Testis (tissue), 2 donors: Measurements from ENCODE around the gene SDK1.

Experiments used
- CTCF ChIP-seq, 3 experiments: fragments of 450-650 bp in 2 of 3; fragments of 200-600 bp in 1 of 3; sonication (generic) in 1 of 3; IDR thresholded peaks; one replicate each; pipeline ENCODE4 v1.5.1; 2016 to 2019; ENCODE audit warnings: antibody characterized with exemption in 3 of 3, mild to moderate bottlenecking in 2 of 3, moderate library complexity in 1 of 3
- POLR2A ChIP-seq: fragments of 450-650 bp; IDR thresholded peaks from one replicate; pipeline ENCODE4 v1.6.1; 2017; ENCODE audit warnings: antibody characterized with exemption, mild to moderate bottlenecking, moderate library complexity

- TF ChIP-seq POLR2A (no peak), CTCF (IDR thresholded peaks at IDR 0.05) (no peak)
Observed at GRCh38 chr7:3738964-3739363, 437.9 kb downstream of the SDK1 start.
